GM19238 (cell line): ENCODE results near the gene RUSC2.
"Not testable (repeated sequence)": the region's sequence is repeated elsewhere in the genome, so short reads cannot be mapped to it uniquely, and the experiment has no call there.

ENCODE experiments used
- DNase-seq: peaks from one replicate; pipeline ENCODE4 v3.0.0; 2011; ENCODE audit warnings: low spot score; ENCODE audit not compliant: insufficient read length

The RUSC2 gene

DNA sequence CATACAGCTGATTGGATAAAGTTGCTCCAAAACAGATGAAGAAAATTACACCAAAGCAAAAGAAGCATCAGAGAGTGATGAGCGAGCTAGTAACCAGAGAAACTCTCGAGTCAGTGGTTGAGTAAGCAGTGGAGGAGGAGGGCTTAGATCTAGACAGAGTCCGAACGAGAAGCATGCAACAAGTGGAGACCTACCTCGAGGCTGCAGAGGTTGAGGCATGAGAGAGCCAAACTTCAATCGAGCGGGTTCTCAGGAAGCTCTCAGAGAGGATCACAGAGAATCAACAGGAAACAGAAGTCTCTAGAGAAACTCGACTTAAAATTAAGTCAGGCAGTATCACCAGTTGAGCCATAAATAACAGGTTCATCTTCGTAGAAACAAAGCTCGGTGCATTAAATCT lies 6.1 kb downstream of the RUSC2 start:
- no peak for DNase-seq

GRCh38 chr9:35498245-35498644 lies 8.3 kb downstream of the RUSC2 start:
- DNase-seq, result not testable (repeated sequence)

GRCh38 chr9:35499029-35499700 lies 9.3 kb downstream of the RUSC2 start:
- DNase-seq, result no peak

- DNase-seq, result no peak
These were observed 9.8 kb downstream of the RUSC2 start for GRCh38 chr9:35499701-35500030.

GRCh38 chr9:35500130-35500748 lies 10.3 kb downstream of the RUSC2 start:
- no peak for DNase-seq

DNA sequence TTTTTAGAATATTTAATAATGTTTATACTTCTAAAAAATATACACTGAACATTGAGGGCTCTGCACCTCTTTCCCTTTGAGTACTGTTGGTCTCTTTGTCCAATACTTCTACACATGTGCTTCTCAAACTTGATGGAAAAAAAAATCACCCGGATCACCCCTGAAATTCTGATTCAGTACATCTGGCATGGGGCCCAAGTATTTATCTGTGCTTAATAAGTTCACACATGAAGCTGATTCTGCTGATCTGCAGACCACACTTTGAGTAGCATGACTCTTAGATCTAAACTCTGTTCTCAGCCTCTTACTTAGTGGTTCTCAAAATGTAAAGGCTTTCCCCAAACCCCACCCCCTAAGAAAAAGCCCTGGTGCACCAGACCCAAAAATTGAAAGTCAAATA lies 12.0 kb downstream of the RUSC2 start:
- no peak for DNase-seq

- DNase-seq, result no peak
These were observed 16.4 kb downstream of the RUSC2 start for GRCh38 chr9:35506359-35506758.

DNA sequence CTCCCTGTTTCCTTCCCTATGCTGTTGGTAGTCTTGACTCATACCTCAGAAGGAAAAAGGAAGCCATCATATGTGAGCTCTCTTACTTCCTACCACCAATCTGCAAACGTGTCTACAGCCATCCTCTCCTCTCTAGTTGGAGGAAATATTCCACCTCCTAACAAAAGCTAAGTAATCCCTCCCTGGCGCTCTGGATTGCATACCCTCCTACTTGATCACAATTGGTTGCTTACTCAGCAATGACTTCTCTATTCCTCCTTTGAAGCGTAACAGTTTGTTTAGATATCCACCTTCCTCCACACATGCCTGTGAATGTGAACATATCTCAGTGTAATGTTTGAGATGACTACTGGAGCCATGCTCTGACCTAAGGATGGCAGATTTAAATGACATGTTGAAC lies 18.2 kb downstream of the RUSC2 start:
- no peak for DNase-seq

- no peak for DNase-seq
These were observed 20.5 kb downstream of the RUSC2 start for GRCh38 chr9:35510383-35510753.

DNA sequence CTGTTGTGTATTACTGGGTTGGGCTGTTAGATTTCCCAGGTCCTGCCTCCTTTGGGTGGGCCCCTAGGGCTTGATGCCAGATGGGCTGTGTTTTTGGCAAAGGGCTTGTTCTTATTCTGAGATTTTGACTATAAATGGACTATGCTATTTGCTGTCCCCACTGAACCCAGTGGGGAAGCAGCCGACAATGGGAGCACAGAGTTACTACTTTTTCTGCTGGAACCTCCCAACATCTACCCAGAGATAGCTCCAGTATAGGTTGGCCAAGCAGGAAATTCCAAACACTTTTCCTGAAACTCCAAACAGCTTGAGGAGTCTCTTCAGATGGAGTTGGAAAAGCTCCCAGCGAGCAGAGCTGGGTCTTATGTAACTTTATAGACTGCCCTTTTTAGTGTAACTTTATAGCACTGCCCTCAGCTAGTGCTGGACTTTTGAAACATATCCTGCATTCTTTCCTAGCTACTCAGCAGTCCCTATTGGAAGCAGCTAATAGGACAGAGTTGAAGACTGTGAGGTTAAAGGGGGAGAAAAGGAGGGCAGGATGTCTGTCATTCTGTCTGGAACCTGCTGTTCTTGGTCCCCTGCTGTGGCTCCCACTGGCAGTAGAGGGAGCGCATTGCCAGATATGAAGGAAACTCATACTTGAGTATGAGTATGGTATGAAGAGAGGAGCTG lies 21.0 kb downstream of the RUSC2 start:
- no peak for DNase-seq

DNA sequence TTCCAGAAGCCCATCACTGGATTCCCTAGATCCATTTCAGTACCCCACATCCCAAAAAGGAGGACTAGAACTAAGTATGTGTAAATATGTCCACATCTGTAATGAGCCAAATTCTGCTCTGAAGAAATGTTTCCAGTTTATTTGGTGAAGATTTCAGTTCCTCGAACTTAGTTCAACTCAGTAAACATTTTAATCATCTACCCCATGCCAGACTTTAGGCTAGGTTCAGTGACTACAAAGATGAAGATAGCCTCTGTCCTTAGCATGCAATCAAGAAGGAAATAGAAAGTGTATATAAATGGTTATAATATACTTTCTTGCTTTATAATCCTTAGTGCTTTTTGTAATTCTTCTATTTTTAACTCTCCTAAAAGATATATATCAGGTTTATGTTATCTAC lies 21.5 kb downstream of the RUSC2 start:
- no peak for DNase-seq

DNA sequence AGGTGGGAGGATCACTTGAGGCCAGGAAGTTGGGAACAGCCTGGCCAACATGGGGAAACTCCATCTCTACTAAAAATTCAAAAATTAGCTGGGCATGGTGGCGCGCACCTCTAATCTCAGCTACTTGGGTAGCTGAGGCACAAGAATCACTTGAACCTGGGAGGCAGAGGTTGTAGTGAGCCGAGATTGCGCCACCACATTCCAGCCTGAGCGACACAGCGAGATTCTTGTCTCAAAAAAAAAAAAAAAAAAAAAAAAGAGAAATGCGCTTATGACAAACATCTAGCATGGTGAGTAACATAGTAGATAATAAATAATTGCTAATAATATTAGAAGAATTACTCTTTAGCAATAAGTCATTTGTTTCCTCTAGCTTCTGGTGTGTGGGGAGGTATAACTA lies 25.9 kb downstream of the RUSC2 start:
- no peak for DNase-seq

DNA sequence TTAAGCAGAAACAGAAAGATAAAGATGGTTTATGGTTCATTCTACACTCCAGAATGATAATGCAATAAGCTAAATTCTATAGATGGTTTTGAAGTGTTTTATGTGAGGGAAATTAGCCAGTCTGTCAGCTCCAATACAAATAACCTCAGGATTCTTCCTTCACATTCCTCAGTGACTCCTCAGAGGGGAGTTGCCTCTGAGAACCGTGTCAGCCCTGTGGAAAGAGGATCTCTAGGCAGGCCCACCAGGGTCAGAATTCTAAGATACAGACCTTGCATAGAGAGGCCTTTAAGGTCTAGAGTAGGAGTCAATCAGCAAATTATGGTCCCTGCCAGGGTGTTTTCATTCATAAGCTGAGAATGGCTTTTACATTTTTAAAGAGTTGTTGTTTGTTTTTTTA lies 26.6 kb downstream of the RUSC2 start:
- no peak for DNase-seq

DNA sequence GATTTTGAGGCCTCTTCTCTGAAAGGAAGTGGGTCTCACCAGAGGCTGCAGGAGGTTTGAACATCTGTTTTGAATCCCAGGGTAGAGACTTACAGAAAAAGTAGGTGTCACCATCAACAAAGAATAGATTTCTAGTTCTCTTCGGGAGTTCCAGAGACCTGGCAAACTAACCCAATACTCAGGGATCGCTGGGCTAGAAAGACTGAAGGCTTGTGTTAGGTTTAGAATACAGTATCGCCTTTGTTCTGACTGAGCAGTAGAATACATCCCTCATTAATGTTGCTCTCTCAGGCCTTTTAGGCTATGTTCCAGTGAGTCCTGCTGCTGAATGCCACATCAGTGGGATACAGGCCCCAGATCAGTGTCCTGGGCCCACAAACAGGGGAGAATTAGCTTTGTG lies 27.2 kb downstream of the RUSC2 start:
- no peak for DNase-seq

- DNase-seq, result no peak
These were observed 27.8 kb downstream of the RUSC2 start for GRCh38 chr9:35517552-35518224.

DNA sequence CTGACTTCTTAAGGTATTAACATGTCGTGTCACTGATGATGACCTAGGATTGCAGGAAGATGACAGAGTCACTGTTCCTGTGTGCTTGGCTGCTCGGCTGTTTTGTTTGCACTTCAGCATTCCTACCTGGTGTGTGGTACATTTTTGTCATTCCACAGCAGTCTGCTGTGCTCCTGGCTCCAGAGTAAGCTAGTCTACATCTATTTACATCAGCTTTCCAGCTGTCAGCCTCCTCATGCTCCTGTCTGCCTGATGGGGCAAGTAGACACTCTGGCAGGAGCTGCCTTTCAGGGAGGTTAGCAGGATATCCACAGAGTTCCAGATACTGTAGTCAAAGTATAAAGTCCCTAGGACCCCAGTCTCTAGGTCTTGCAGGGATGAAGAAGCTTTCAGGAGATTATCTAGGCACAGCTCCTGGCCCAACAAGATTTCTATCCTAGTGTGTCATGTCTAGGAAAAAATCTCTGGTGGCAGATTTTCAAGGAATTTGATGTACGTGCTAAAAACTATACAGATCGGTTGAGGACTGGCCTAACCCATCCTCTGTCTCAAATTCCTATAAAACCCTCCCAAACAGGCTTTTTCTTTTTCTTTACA lies 28.4 kb downstream of the RUSC2 start:
- DNase-seq, result no peak

DNA sequence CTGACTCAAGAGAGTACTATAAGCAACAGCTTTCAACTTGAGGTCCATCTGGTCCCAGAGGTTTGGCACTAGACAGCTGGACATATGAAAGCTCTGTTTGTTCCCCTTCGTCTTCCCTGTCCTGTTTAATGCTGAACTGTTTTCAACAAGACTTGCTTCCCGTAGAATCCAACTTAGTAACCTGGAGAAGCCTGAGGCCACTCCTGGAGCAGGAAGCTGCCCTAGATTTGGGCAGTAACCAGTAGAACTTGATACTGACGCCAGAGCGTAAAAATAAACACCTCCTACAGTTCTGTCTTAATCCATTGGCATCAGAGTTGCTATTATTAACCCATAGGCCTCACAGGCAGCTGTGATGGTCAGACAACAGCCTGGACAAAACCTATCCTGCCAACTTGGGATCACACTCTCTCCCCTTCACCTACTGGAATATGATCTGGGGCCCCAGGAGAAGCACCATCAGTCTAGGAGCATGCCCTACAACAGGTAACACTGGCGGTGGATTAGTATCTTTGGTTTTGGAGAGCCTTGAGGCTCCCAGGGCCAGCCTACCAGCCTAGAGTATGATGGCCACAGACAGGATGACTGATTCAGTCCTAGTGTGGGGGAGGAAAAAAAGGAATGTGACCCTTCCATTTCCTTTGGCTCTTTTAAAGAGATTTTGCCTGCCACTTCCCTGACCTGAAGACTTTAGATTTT lies 29.2 kb downstream of the RUSC2 start:
- no peak for DNase-seq

- DNase-seq, result no peak
These were observed 29.9 kb downstream of the RUSC2 start for GRCh38 chr9:35519692-35520363.

- no peak for DNase-seq
These were observed 30.4 kb downstream of the RUSC2 start for GRCh38 chr9:35520364-35520710.

DNA sequence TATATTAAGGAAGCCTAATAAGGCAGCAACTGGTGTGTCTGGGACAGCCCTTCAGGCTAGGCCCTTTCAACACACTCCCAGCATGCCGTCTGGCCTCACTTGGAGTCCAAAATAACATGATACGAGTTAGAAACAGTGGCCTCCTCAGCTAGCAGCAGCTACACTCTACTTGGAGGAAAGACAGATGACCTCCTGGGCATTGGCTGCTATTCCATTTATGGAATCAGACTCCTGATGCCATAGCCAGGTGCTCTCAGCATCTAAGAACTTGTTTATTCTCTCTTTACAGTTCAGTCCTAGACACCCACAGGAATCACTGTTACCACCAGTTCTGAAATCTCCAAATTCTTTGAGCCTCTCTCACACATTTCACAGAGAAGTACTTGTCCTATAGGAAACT lies 31.8 kb downstream of the RUSC2 start:
- DNase-seq, result no peak

- no peak for DNase-seq
These were observed 32.3 kb downstream of the RUSC2 start for GRCh38 chr9:35522187-35522586.
